Endothelial cell of umbilical vein (primary cell): ENCODE results near the gene OPN1SW. TPM values are rescaled to one million over a fixed set of nuclear protein-coding genes. Genes with fewer than 3 reads are reported as not detected.

Experiments
- BruUV-seq: library from RNA; stranded (reverse); fragments of 400-500 nt; replicated peaks from 2 replicates; lab custom pipeline; 2021; lab: Mats Ljungman, UMichigan
- CTCF ChIA-PET: fragments of 300-600, 350-600 bp; sonication (Branson Sonifier 250); formaldehyde crosslinking; loops from one replicate; lab custom pipeline; 2021; ENCODE audit warnings: antibody characterized with exemption, inconsistent platforms; lab: Charles Lee
- POLR2A ChIA-PET: fragments of 300-600, 350-600 bp; sonication (Branson Sonifier 250); formaldehyde crosslinking; loops from one replicate; lab custom pipeline; 2021; ENCODE audit warnings: antibody characterized with exemption, inconsistent platforms; lab: Charles Lee
- DNase-seq: peaks from one replicate; pipeline ENCODE4 v3.0.0-alpha.2; 2011; ENCODE audit warnings: low read depth, low spot score
- FAIRE-seq: peaks from 2 replicates; lab custom pipeline; 2011; peaks lifted over from hg19 to GRCh38; lab: Jason Lieb, UNC
- H2AFZ ChIP-seq: 2 replicates; pipeline ENCODE4 v1.6.0; 2012; ENCODE audit warnings: low read depth, low read length, control low read depth, inconsistent platforms
- H3K27ac ChIP-seq: 2 replicates; pipeline ENCODE4 v1.5.1; 2011; ENCODE audit warnings: low read depth, mild to moderate bottlenecking, control low read depth, low read length, moderate library complexity; ENCODE audit not compliant: insufficient read depth
- H3K27me3 ChIP-seq, 2 experiments: 2 replicates each; pipeline versions ENCODE4 v1.6.0 to v1.6.1; 2011; ENCODE audit warnings: low read length in 2 of 2, mixed read lengths in 1 of 2; ENCODE audit not compliant: control insufficient read depth in 2 of 2, insufficient read depth in 2 of 2
- H3K36me3 ChIP-seq, 2 experiments: 2 replicates in 1 of 2; 3 replicates in 1 of 2; pipeline ENCODE4 v1.5.1; 2011; ENCODE audit warnings: low read length in 2 of 2, mild to moderate bottlenecking in 1 of 2, moderate library complexity in 1 of 2; ENCODE audit not compliant: control insufficient read depth in 2 of 2, insufficient read depth in 2 of 2; ENCODE audit errors: extremely low read depth in 1 of 2
- H3K4me1 ChIP-seq: 3 replicates; pipeline ENCODE4 v1.5.1; 2011; ENCODE audit warnings: mild to moderate bottlenecking, low read length; ENCODE audit not compliant: control insufficient read depth, insufficient read depth; ENCODE audit errors: extremely low read depth
- H3K4me2 ChIP-seq: 2 replicates; pipeline ENCODE4 v1.6.1; 2011; ENCODE audit warnings: low read length, control low read depth, mixed read lengths; ENCODE audit not compliant: insufficient read depth
- H3K4me3 ChIP-seq, 3 experiments: fragments of 200-600 bp in 1 of 3; sonication (generic), shearing (Covaris generic) in 1 of 3; replicated peaks in 1 of 3; 2 replicates each; pipeline ENCODE4 v1.5.1; 2011 to 2016; ENCODE audit warnings: control low read depth in 3 of 3, low read length in 3 of 3, mild to moderate bottlenecking in 2 of 3, inconsistent platforms in 1 of 3, low read depth in 1 of 3, moderate library complexity in 1 of 3; ENCODE audit not compliant: insufficient read depth in 1 of 3
- H3K79me2 ChIP-seq: 2 replicates; pipeline ENCODE4 v1.6.0; 2012; ENCODE audit warnings: low read length, inconsistent platforms; ENCODE audit not compliant: control insufficient read depth, insufficient read depth
- H3K9ac ChIP-seq: replicated peaks from 2 replicates; pipeline ENCODE3; 2011; ENCODE audit warnings: low read length, control low read depth; ENCODE audit not compliant: insufficient read depth; ENCODE audit errors: extremely low read depth
- H3K9me1 ChIP-seq: replicated peaks from 3 replicates; pipeline ENCODE4 v1.6.0; 2011; ENCODE audit warnings: mild to moderate bottlenecking, low read length; ENCODE audit not compliant: control insufficient read depth, insufficient read depth; ENCODE audit errors: extremely low read depth
- H3K9me3 ChIP-seq: replicated peaks from 2 replicates; pipeline ENCODE4 v1.5.1; 2012; ENCODE audit warnings: low read length, inconsistent platforms; ENCODE audit not compliant: control insufficient read depth, insufficient read depth
- H4K20me1 ChIP-seq: replicated peaks from 2 replicates; pipeline ENCODE3; 2011; ENCODE audit warnings: mild to moderate bottlenecking, low read length; ENCODE audit not compliant: control insufficient read depth, insufficient read depth; ENCODE audit errors: extremely low read depth
- CTCF ChIP-seq, 2 donors: IDR thresholded peaks; 1 replicate in 1 of 2; 2 replicates in 1 of 2; pipeline ENCODE4 v1.5.1; 2011; ENCODE audit warnings: low read length in 2 of 2, mild to moderate bottlenecking in 2 of 2, moderate library complexity in 2 of 2, control low read depth in 1 of 2, inconsistent platforms in 1 of 2, low read depth in 1 of 2; ENCODE audit not compliant: insufficient read depth in 1 of 2; ENCODE audit errors: extremely low read depth in 1 of 2
- EZH2 ChIP-seq: IDR thresholded peaks from 2 replicates; pipeline ENCODE4 v1.6.1; 2012; ENCODE audit warnings: borderline replicate concordance, low read depth, mild to moderate bottlenecking, moderate library complexity, low read length, inconsistent platforms; ENCODE audit not compliant: severe bottlenecking
- FOS ChIP-seq: IDR thresholded peaks from 2 replicates; pipeline ENCODE4 v1.6.1; 2011; ENCODE audit warnings: mild to moderate bottlenecking, low read length, moderate library complexity, borderline replicate concordance; ENCODE audit not compliant: insufficient read depth
- GATA2 ChIP-seq: IDR thresholded peaks from 2 replicates; pipeline ENCODE4 v1.7.0; 2011; ENCODE audit warnings: low read depth, mild to moderate bottlenecking, moderate library complexity, mixed read lengths, low read length; ENCODE audit not compliant: insufficient read length, insufficient read depth
- JUN ChIP-seq: IDR thresholded peaks from 2 replicates; pipeline ENCODE4 v1.6.1; 2011; ENCODE audit warnings: borderline replicate concordance, low read depth; ENCODE audit not compliant: insufficient read length, insufficient read depth
- MAX ChIP-seq: IDR thresholded peaks from 2 replicates; pipeline ENCODE4 v1.6.1; 2011; ENCODE audit not compliant: insufficient read depth, insufficient read length
- MYC ChIP-seq: IDR thresholded peaks from one replicate; pipeline ENCODE4 v1.6.1; 2011; ENCODE audit warnings: mild to moderate bottlenecking, low read depth, low read length
- POLR2A ChIP-seq: IDR thresholded peaks from 2 replicates; pipeline ENCODE4 v1.6.1; 2012; ENCODE audit warnings: low read depth, mild to moderate bottlenecking, control low read depth, low read length
- POLR2AphosphoS5 ChIP-seq: IDR thresholded peaks from 2 replicates; pipeline ENCODE4 v1.6.1; 2012; ENCODE audit warnings: low read depth, mild to moderate bottlenecking, control low read depth, low read length, moderate library complexity; ENCODE audit not compliant: insufficient read depth
- dilution Hi-C: fragments of 300-500 bp; cut with MboI; formaldehyde crosslinking; loops from one replicate; pipeline ENCODE4 v1.15.0; 2019; ENCODE audit warnings: low sequenced_read_pairs; ENCODE audit not compliant: extremely low pct_ligation_motif_present
- intact Hi-C: fragments of 100-400 bp; cut with micrococcal nuclease; formaldehyde crosslinking; loops from one replicate; pipeline ENCODE4 v1.10.0; 2022
- polyA plus RNA-seq, 4 experiments: library from polyadenylated mRNA; depleted of rRNA in 3 of 4; stranded (reverse) in 3 of 4; unstranded in 1 of 4; fragments of >200 nt; gene quantifications; 2 replicates each; pipeline versions ENCODE4 v1.2.1 to v1.2.3, GENCODE V29; 2011 to 2012; ENCODE audit warnings: missing spikeins in 1 of 4
- total RNA-seq: library from RNA; stranded (reverse); gene quantifications from 2 replicates; pipeline ENCODE4 v1.2.3, GENCODE V29; 2021

OPN1SW gene
- total and polyA plus RNA-seq, 2 donors (not counting 3 experiments of a cell fraction or from before 2014, with no cell fraction given) = not detected

- TF ChIP-seq POLR2AphosphoS5 (no peak), EZH2 (no peak), POLR2A (no peak), MAX (no peak), GATA2 (no peak), MYC (no peak), FOS (no peak), JUN (no peak), CTCF (IDR thresholded peaks at IDR 0.05; ENCODE audit: extremely low read depth in 1 of 2, insufficient read depth in 1 of 2, low read depth in 1 of 2, low read length in 2 of 2) (no peak)
- ChIA-PET CTCF (interaction anchor here (0.8 to 2.0 kb wide), 10 partner anchors 10 to 425 kb away, joined by 3 to 5 read pairs (median 3); partner anchors contain the start of gene ATP6V1F), POLR2A (interaction anchor here (0.7 to 2.2 kb wide), 5 partner anchors 13 to 246 kb away, joined by 4 to 7 read pairs (median 4); no protein-coding TSS in a partner anchor)
- H3K9ac ChIP-seq = peak overlapping the region; percentile 73
- TSS peak; percentile 98 for BruUV-seq
- H3K4me1 ChIP-seq = peaks cover 33% of the 10 kb centered on the region
- dilution Hi-C loops (no loop called here), intact Hi-C loops (loop anchor here (1.0 kb wide), 1 partner anchor 91 kb away; no protein-coding TSS in a partner anchor)
- peak overlapping the region; percentile 69 for H3K4me2 ChIP-seq
- no peaks in the 10 kb centered on the region for H3K9me1 ChIP-seq
- H3K27ac ChIP-seq = peak overlapping the region; percentile 85
- H3K9me3 ChIP-seq = no peaks in the 10 kb centered on the region
- FAIRE-seq (no peak), DNase-seq (no peak)
- H3K79me2 ChIP-seq = peaks cover 44% of the 10 kb centered on the region
- H3K36me3 ChIP-seq = no peaks in the 10 kb centered on the region
- H3K4me3 ChIP-seq = peak overlapping the region; percentile 1 to 55 (median 40)
- peaks cover 0 to 1% of the 10 kb centered on the region in 2 experiments for H3K27me3 ChIP-seq
- peak overlapping the region; percentile 21 for H2AFZ ChIP-seq
- H4K20me1 ChIP-seq = peaks cover 10% of the 10 kb centered on the region
These were observed 37.0 kb downstream of the OPN1SW start for GRCh38 chr7:128738570-128739047.
